Endothelial cell of umbilical vein (primary cell): ENCODE data around the gene CALU. TPM values are rescaled to one million over a fixed set of nuclear protein-coding genes. Genes with fewer than 3 reads are reported as not detected.

Experiments
- BruUV-seq: library from RNA; stranded (reverse); fragments of 400-500 nt; replicated peaks from 2 replicates; lab custom pipeline; 2021; lab: Mats Ljungman, UMichigan
- CTCF ChIA-PET: fragments of 300-600, 350-600 bp; sonication (Branson Sonifier 250); formaldehyde crosslinking; loops from one replicate; lab custom pipeline; 2021; ENCODE audit warnings: antibody characterized with exemption, inconsistent platforms; lab: Charles Lee
- POLR2A ChIA-PET: fragments of 300-600, 350-600 bp; sonication (Branson Sonifier 250); formaldehyde crosslinking; loops from one replicate; lab custom pipeline; 2021; ENCODE audit warnings: antibody characterized with exemption, inconsistent platforms; lab: Charles Lee
- DNase-seq: peaks from one replicate; pipeline ENCODE4 v3.0.0-alpha.2; 2011; ENCODE audit warnings: low read depth, low spot score
- FAIRE-seq: peaks from 2 replicates; lab custom pipeline; 2011; peaks lifted over from hg19 to GRCh38; lab: Jason Lieb, UNC
- H2AFZ ChIP-seq: 2 replicates; pipeline ENCODE4 v1.6.0; 2012; ENCODE audit warnings: low read depth, low read length, control low read depth, inconsistent platforms
- H3K27ac ChIP-seq: 2 replicates; pipeline ENCODE4 v1.5.1; 2011; ENCODE audit warnings: low read depth, mild to moderate bottlenecking, control low read depth, low read length, moderate library complexity; ENCODE audit not compliant: insufficient read depth
- H3K27me3 ChIP-seq, 2 experiments: 2 replicates each; pipeline versions ENCODE4 v1.6.0 to v1.6.1; 2011; ENCODE audit warnings: low read length in 2 of 2, mixed read lengths in 1 of 2; ENCODE audit not compliant: control insufficient read depth in 2 of 2, insufficient read depth in 2 of 2
- H3K36me3 ChIP-seq, 2 experiments: 2 replicates in 1 of 2; 3 replicates in 1 of 2; pipeline ENCODE4 v1.5.1; 2011; ENCODE audit warnings: low read length in 2 of 2, mild to moderate bottlenecking in 1 of 2, moderate library complexity in 1 of 2; ENCODE audit not compliant: control insufficient read depth in 2 of 2, insufficient read depth in 2 of 2; ENCODE audit errors: extremely low read depth in 1 of 2
- H3K4me1 ChIP-seq: 3 replicates; pipeline ENCODE4 v1.5.1; 2011; ENCODE audit warnings: mild to moderate bottlenecking, low read length; ENCODE audit not compliant: control insufficient read depth, insufficient read depth; ENCODE audit errors: extremely low read depth
- H3K4me2 ChIP-seq: 2 replicates; pipeline ENCODE4 v1.6.1; 2011; ENCODE audit warnings: low read length, control low read depth, mixed read lengths; ENCODE audit not compliant: insufficient read depth
- H3K4me3 ChIP-seq, 3 experiments: fragments of 200-600 bp in 1 of 3; sonication (generic), shearing (Covaris generic) in 1 of 3; replicated peaks in 1 of 3; 2 replicates each; pipeline ENCODE4 v1.5.1; 2011 to 2016; ENCODE audit warnings: control low read depth in 3 of 3, low read length in 3 of 3, mild to moderate bottlenecking in 2 of 3, inconsistent platforms in 1 of 3, low read depth in 1 of 3, moderate library complexity in 1 of 3; ENCODE audit not compliant: insufficient read depth in 1 of 3
- H3K79me2 ChIP-seq: 2 replicates; pipeline ENCODE4 v1.6.0; 2012; ENCODE audit warnings: low read length, inconsistent platforms; ENCODE audit not compliant: control insufficient read depth, insufficient read depth
- H3K9ac ChIP-seq: replicated peaks from 2 replicates; pipeline ENCODE3; 2011; ENCODE audit warnings: low read length, control low read depth; ENCODE audit not compliant: insufficient read depth; ENCODE audit errors: extremely low read depth
- H3K9me1 ChIP-seq: replicated peaks from 3 replicates; pipeline ENCODE4 v1.6.0; 2011; ENCODE audit warnings: mild to moderate bottlenecking, low read length; ENCODE audit not compliant: control insufficient read depth, insufficient read depth; ENCODE audit errors: extremely low read depth
- H3K9me3 ChIP-seq: replicated peaks from 2 replicates; pipeline ENCODE4 v1.5.1; 2012; ENCODE audit warnings: low read length, inconsistent platforms; ENCODE audit not compliant: control insufficient read depth, insufficient read depth
- H4K20me1 ChIP-seq: replicated peaks from 2 replicates; pipeline ENCODE3; 2011; ENCODE audit warnings: mild to moderate bottlenecking, low read length; ENCODE audit not compliant: control insufficient read depth, insufficient read depth; ENCODE audit errors: extremely low read depth
- EZH2 ChIP-seq: IDR thresholded peaks from 2 replicates; pipeline ENCODE4 v1.6.1; 2012; ENCODE audit warnings: borderline replicate concordance, low read depth, mild to moderate bottlenecking, moderate library complexity, low read length, inconsistent platforms; ENCODE audit not compliant: severe bottlenecking
- FOS ChIP-seq: IDR thresholded peaks from 2 replicates; pipeline ENCODE4 v1.6.1; 2011; ENCODE audit warnings: mild to moderate bottlenecking, low read length, moderate library complexity, borderline replicate concordance; ENCODE audit not compliant: insufficient read depth
- JUN ChIP-seq: IDR thresholded peaks from 2 replicates; pipeline ENCODE4 v1.6.1; 2011; ENCODE audit warnings: borderline replicate concordance, low read depth; ENCODE audit not compliant: insufficient read length, insufficient read depth
- MAX ChIP-seq: IDR thresholded peaks from 2 replicates; pipeline ENCODE4 v1.6.1; 2011; ENCODE audit not compliant: insufficient read depth, insufficient read length
- MYC ChIP-seq: IDR thresholded peaks from one replicate; pipeline ENCODE4 v1.6.1; 2011; ENCODE audit warnings: mild to moderate bottlenecking, low read depth, low read length
- POLR2A ChIP-seq: IDR thresholded peaks from 2 replicates; pipeline ENCODE4 v1.6.1; 2012; ENCODE audit warnings: low read depth, mild to moderate bottlenecking, control low read depth, low read length
- dilution Hi-C: fragments of 300-500 bp; cut with MboI; formaldehyde crosslinking; loops from one replicate; pipeline ENCODE4 v1.15.0; 2019; ENCODE audit warnings: low sequenced_read_pairs; ENCODE audit not compliant: extremely low pct_ligation_motif_present
- intact Hi-C: fragments of 100-400 bp; cut with micrococcal nuclease; formaldehyde crosslinking; loops from one replicate; pipeline ENCODE4 v1.10.0; 2022
- polyA plus RNA-seq, 4 experiments: library from polyadenylated mRNA; depleted of rRNA in 3 of 4; stranded (reverse) in 3 of 4; unstranded in 1 of 4; fragments of >200 nt; gene quantifications; 2 replicates each; pipeline versions ENCODE4 v1.2.1 to v1.2.3, GENCODE V29; 2011 to 2012; ENCODE audit warnings: missing spikeins in 1 of 4
- total RNA-seq: library from RNA; stranded (reverse); gene quantifications from 2 replicates; pipeline ENCODE4 v1.2.3, GENCODE V29; 2021
- TF ChIP-seq, protein P1 (sequence below), 2 donors: IDR thresholded peaks; 1 replicate in 1 of 2; 2 replicates in 1 of 2; pipeline ENCODE4 v1.5.1; 2011; ENCODE audit warnings: low read length in 2 of 2, mild to moderate bottlenecking in 2 of 2, moderate library complexity in 2 of 2, control low read depth in 1 of 2, inconsistent platforms in 1 of 2, low read depth in 1 of 2; ENCODE audit not compliant: insufficient read depth in 1 of 2; ENCODE audit errors: extremely low read depth in 1 of 2

CALU gene
- total and polyA plus RNA-seq, 2 donors (not counting 3 experiments of a cell fraction or from before 2014, with no cell fraction given), result 135 to 257 TPM

GRCh38 chr7:128708824-128709223 is 30.3 kb upstream of the CALU start:
- Histone ChIP-seq H3K9me1 (no peaks in the 10 kb centered on the region), H3K36me3 (no peaks in the 10 kb centered on the region), H3K4me2 (no peak overlapping the region), H3K79me2 (no peaks in the 10 kb centered on the region), H4K20me1 (no peaks in the 10 kb centered on the region), H3K27me3 (no peaks in the 10 kb centered on the region), H3K4me1 (peaks cover 6% of the 10 kb centered on the region), H3K9ac (no peak overlapping the region), H3K4me3 (no peak overlapping the region), H2AFZ (no peak overlapping the region), H3K27ac (no peak overlapping the region), H3K9me3 (no peaks in the 10 kb centered on the region)
- dilution Hi-C loops, result no loop called here
- CTCF ChIA-PET, result interaction anchor here (0.5 to 2.5 kb wide), 7 partner anchors 9 to 1210 kb away, joined by 3 to 10 read pairs (median 4); no protein-coding TSS in a partner anchor
- intact Hi-C loops, result no loop called here
- BruUV-seq, result no TSS peak
- FAIRE-seq, result no peak
- no peak for DNase-seq
- POLR2A ChIA-PET, result no interaction called here
- TF ChIP-seq MAX (no peak), POLR2A (no peak), FOS (no peak), JUN (no peak), EZH2 (no peak), MYC (no peak)
- TF ChIP-seq, protein P1, sequence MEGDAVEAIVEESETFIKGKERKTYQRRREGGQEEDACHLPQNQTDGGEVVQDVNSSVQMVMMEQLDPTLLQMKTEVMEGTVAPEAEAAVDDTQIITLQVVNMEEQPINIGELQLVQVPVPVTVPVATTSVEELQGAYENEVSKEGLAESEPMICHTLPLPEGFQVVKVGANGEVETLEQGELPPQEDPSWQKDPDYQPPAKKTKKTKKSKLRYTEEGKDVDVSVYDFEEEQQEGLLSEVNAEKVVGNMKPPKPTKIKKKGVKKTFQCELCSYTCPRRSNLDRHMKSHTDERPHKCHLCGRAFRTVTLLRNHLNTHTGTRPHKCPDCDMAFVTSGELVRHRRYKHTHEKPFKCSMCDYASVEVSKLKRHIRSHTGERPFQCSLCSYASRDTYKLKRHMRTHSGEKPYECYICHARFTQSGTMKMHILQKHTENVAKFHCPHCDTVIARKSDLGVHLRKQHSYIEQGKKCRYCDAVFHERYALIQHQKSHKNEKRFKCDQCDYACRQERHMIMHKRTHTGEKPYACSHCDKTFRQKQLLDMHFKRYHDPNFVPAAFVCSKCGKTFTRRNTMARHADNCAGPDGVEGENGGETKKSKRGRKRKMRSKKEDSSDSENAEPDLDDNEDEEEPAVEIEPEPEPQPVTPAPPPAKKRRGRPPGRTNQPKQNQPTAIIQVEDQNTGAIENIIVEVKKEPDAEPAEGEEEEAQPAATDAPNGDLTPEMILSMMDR (IDR thresholded peaks at IDR 0.05; ENCODE audit: extremely low read depth in 1 of 2, insufficient read depth in 1 of 2, low read depth in 1 of 2, low read length in 2 of 2), result no peak
